Measurements from ENCODE around the gene NVL. TPM values are rescaled to one million over a fixed set of nuclear protein-coding genes. Genes with fewer than 3 reads are reported as not detected.

NVL gene
- total and polyA plus RNA-seq, 2 donors (not counting 3 experiments of a cell fraction or from before 2014, with no cell fraction given) = 16.7 to 30.3 TPM

DNA sequence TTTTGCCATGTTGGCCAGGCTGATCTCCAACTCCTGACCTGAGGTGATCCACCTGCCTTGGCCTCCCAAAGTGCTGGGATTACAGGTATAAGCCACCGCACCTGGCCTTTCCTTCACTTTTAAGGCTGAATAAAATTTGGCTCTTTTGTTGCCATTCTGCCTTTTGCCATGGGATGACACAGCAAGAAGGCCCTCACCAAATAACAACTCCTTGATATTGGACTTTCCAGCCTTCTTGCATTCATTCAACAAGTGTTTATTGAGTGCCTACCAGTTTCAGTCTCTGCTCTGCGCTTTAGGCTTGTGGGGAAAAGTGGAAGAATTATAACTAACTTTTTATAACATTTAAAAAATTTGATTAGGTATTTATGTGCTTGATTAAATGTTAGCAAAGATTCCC lies 1.9 kb upstream of the NVL start:
- no peak overlapping the region for H2AFZ ChIP-seq (ENCODE audit: low read depth, low read length)
- FAIRE-seq = no peak
- POLR2A ChIA-PET = no interaction called here

More for the DNA sequence above, 1.9 kb upstream of the NVL start:
- H3K9ac ChIP-seq (replicated peaks; ENCODE audit: extremely low read depth, insufficient read depth, low read length) = no peak overlapping the region
- DNase-seq (ENCODE audit: low read depth, low spot score) = no peak
- dilution Hi-C loops (cut with MboI; ENCODE audit: extremely low pct_ligation_motif_present, low sequenced_read_pairs) = no loop called here
- H3K36me3 ChIP-seq (ENCODE audit: control insufficient read depth in 2 of 2, extremely low read depth in 1 of 2, insufficient read depth in 2 of 2, low read length in 2 of 2) = no peaks in the 10 kb centered on the region
- no peaks in the 10 kb centered on the region for H3K27me3 ChIP-seq (ENCODE audit: control insufficient read depth in 2 of 2, insufficient read depth in 2 of 2, low read length in 2 of 2)
- BruUV-seq (replicated peaks) = no TSS peak
- intact Hi-C loops (cut with micrococcal nuclease) = loop anchor here (2.0 to 5.0 kb wide), 3 partner anchors 340 to 535 kb away; no protein-coding TSS in a partner anchor
- H3K9me1 ChIP-seq (replicated peaks; ENCODE audit: control insufficient read depth, extremely low read depth, insufficient read depth, low read length) = no peaks in the 10 kb centered on the region
- H4K20me1 ChIP-seq (replicated peaks; ENCODE audit: control insufficient read depth, extremely low read depth, insufficient read depth, low read length) = no peaks in the 10 kb centered on the region
- H3K4me1 ChIP-seq (ENCODE audit: control insufficient read depth, extremely low read depth, insufficient read depth, low read length) = peaks cover 19% of the 10 kb centered on the region
- H3K79me2 ChIP-seq (ENCODE audit: control insufficient read depth, insufficient read depth, low read length) = peaks cover 29% of the 10 kb centered on the region
- H3K9me3 ChIP-seq (replicated peaks; ENCODE audit: control insufficient read depth, insufficient read depth, low read length) = no peaks in the 10 kb centered on the region
- no peak overlapping the region for H3K4me3 ChIP-seq (replicated peaks in 1 of 3; ENCODE audit: insufficient read depth in 1 of 3, low read depth in 1 of 3, low read length in 3 of 3)
- H3K4me2 ChIP-seq (ENCODE audit: insufficient read depth, low read length) = no peak overlapping the region
- no peak for TF ChIP-seq POLR2AphosphoS5 (IDR thresholded peaks at IDR 0.05; ENCODE audit: insufficient read depth, low read depth, low read length)
- TF ChIP-seq POLR2A (IDR thresholded peaks at IDR 0.05; ENCODE audit: low read depth, low read length) = no peak
- no peak for TF ChIP-seq MAX (IDR thresholded peaks at IDR 0.05; ENCODE audit: insufficient read depth, insufficient read length)
- no peak for TF ChIP-seq GATA2 (IDR thresholded peaks at IDR 0.05; ENCODE audit: insufficient read depth, insufficient read length, low read depth, low read length)
- TF ChIP-seq EZH2 (IDR thresholded peaks at IDR 0.05; ENCODE audit: borderline replicate concordance, low read depth, low read length, severe bottlenecking) = no peak
- TF ChIP-seq, protein P1, sequence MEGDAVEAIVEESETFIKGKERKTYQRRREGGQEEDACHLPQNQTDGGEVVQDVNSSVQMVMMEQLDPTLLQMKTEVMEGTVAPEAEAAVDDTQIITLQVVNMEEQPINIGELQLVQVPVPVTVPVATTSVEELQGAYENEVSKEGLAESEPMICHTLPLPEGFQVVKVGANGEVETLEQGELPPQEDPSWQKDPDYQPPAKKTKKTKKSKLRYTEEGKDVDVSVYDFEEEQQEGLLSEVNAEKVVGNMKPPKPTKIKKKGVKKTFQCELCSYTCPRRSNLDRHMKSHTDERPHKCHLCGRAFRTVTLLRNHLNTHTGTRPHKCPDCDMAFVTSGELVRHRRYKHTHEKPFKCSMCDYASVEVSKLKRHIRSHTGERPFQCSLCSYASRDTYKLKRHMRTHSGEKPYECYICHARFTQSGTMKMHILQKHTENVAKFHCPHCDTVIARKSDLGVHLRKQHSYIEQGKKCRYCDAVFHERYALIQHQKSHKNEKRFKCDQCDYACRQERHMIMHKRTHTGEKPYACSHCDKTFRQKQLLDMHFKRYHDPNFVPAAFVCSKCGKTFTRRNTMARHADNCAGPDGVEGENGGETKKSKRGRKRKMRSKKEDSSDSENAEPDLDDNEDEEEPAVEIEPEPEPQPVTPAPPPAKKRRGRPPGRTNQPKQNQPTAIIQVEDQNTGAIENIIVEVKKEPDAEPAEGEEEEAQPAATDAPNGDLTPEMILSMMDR (IDR thresholded peaks at IDR 0.05; ENCODE audit: extremely low read depth in 1 of 2, insufficient read depth in 1 of 2, low read depth in 1 of 2, low read length in 2 of 2) = no peak
- no peak for TF ChIP-seq JUN (IDR thresholded peaks at IDR 0.05; ENCODE audit: borderline replicate concordance, insufficient read depth, insufficient read length, low read depth)
- no peak for TF ChIP-seq MYC (IDR thresholded peaks at IDR 0.05; ENCODE audit: low read depth, low read length)
- no peak for TF ChIP-seq FOS (IDR thresholded peaks at IDR 0.05; ENCODE audit: borderline replicate concordance, insufficient read depth, low read length)
- CTCF ChIA-PET = no interaction called here
- no peak overlapping the region for H3K27ac ChIP-seq (ENCODE audit: insufficient read depth, low read depth, low read length)

All from endothelial cell of umbilical vein (primary cell).